SH-SY5Y (cell line): ENCODE results near the gene EPHA7.

ENCODE experiments used
- GATA2 ChIP-seq: IDR thresholded peaks from 2 replicates; pipeline ENCODE4 v1.6.1; 2011; ENCODE audit warnings: mild to moderate bottlenecking, low read depth, low read length
- GATA3 ChIP-seq: IDR thresholded peaks from 2 replicates; pipeline ENCODE4 v1.6.1; 2011; ENCODE audit warnings: low read depth, mild to moderate bottlenecking, low read length, moderate library complexity

GRCh38 chr6:93391965-93392364 lies 27.4 kb downstream of the EPHA7 start:
- TF ChIP-seq GATA2 (no peak), GATA3 (no peak)
